Breast epithelium (tissue), 4 donors: Measurements from ENCODE around the gene PTPRN2. TPM values are rescaled to one million over a fixed set of nuclear protein-coding genes. Genes with fewer than 3 reads are reported as not detected.

Experiments
- DNase-seq, 2 donors: peaks; one replicate each; pipeline ENCODE4 v3.0.0-alpha.2; 2019; ENCODE audit warnings: low spot score in 2 of 2
- H3K27ac ChIP-seq, 2 donors: fragments of 200-600 bp; sonication (generic) in 1 of 2; one replicate each; pipeline ENCODE4 v1.5.1; 2016 to 2019; ENCODE audit warnings: mild to moderate bottlenecking in 1 of 2
- H3K27me3 ChIP-seq, 2 donors: fragments of 200-600 bp; sonication (generic) in 1 of 2; one replicate each; pipeline versions ENCODE4 v1.5.1 to v1.6.0; 2017 to 2019; ENCODE audit warnings: control low read depth in 1 of 2, mild to moderate bottlenecking in 1 of 2
- H3K36me3 ChIP-seq: fragments of 200-600 bp; one replicate; pipeline ENCODE4 v1.5.1; 2019
- H3K4me1 ChIP-seq, 2 donors: fragments of 200-600 bp; sonication (generic); one replicate each; pipeline ENCODE4 v1.5.1; 2016 to 2019; ENCODE audit warnings: control low read depth in 1 of 2
- H3K4me3 ChIP-seq, 3 donors: fragments of 200-600 bp; sonication (generic); 1 replicate in 2 of 3; 2 replicates in 1 of 3; pipeline ENCODE4 v1.5.1; 2016 to 2019; ENCODE audit warnings: mild to moderate bottlenecking in 3 of 3, moderate library complexity in 2 of 3
- H3K9me3 ChIP-seq, 2 donors: fragments of 200-600 bp; sonication (generic) in 1 of 2; one replicate each; pipeline ENCODE4 v1.5.1; 2016 to 2019; ENCODE audit warnings: control low read depth in 1 of 2
- POLR2A ChIP-seq: fragments of 450-650 bp; IDR thresholded peaks from one replicate; pipeline ENCODE4 v1.6.1; 2016; ENCODE audit warnings: antibody characterized with exemption, mild to moderate bottlenecking, moderate library complexity
- POLR2AphosphoS5 ChIP-seq, 3 donors: sonication (generic); formaldehyde crosslinking; IDR thresholded peaks; one replicate each; pipeline ENCODE4 v1.6.1; 2017; ENCODE audit warnings: antibody characterized with exemption in 3 of 3
- intact Hi-C: fragments of 100-400 bp; cut with DNase I; formaldehyde crosslinking; loops from one replicate; pipeline ENCODE4 v1.15.1; 2023; ENCODE audit warnings: low total_unique reads
- total RNA-seq, 3 donors: library from RNA; depleted of rRNA; stranded (reverse); fragments of >200 nt; gene quantifications; one replicate each; pipeline ENCODE4 v1.1.0, GENCODE V29; 2016
- TF ChIP-seq, protein P1 (sequence below), 3 donors: fragments of 450-650 bp; IDR thresholded peaks; one replicate each; pipeline ENCODE4 v1.5.1; 2016 to 2017; ENCODE audit warnings: antibody characterized with exemption in 3 of 3, mild to moderate bottlenecking in 3 of 3, moderate library complexity in 3 of 3

The PTPRN2 gene
- total RNA-seq, 3 donors from 2014 or later = 1.6 to 2.2 (median 2.2) TPM

GRCh38 chr7:158405324-158405723, 182.3 kb downstream of the PTPRN2 start:
- Histone ChIP-seq H3K4me3 (no peak overlapping the region), H3K4me1 (no peaks in the 10 kb centered on the region), H3K27me3 (peaks cover 0 to 16% of the 10 kb centered on the region in 2 donors), H3K27ac (no peak overlapping the region), H3K36me3 (no peaks in the 10 kb centered on the region), H3K9me3 (no peaks in the 10 kb centered on the region)
- intact Hi-C loops = no loop called here
- TF ChIP-seq POLR2A (no peak), POLR2AphosphoS5 (IDR thresholded peaks at IDR 0.05) (no peak)
- TF ChIP-seq, protein P1, sequence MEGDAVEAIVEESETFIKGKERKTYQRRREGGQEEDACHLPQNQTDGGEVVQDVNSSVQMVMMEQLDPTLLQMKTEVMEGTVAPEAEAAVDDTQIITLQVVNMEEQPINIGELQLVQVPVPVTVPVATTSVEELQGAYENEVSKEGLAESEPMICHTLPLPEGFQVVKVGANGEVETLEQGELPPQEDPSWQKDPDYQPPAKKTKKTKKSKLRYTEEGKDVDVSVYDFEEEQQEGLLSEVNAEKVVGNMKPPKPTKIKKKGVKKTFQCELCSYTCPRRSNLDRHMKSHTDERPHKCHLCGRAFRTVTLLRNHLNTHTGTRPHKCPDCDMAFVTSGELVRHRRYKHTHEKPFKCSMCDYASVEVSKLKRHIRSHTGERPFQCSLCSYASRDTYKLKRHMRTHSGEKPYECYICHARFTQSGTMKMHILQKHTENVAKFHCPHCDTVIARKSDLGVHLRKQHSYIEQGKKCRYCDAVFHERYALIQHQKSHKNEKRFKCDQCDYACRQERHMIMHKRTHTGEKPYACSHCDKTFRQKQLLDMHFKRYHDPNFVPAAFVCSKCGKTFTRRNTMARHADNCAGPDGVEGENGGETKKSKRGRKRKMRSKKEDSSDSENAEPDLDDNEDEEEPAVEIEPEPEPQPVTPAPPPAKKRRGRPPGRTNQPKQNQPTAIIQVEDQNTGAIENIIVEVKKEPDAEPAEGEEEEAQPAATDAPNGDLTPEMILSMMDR (IDR thresholded peaks at IDR 0.05) = no peak
- DNase-seq = no peak

DNA sequence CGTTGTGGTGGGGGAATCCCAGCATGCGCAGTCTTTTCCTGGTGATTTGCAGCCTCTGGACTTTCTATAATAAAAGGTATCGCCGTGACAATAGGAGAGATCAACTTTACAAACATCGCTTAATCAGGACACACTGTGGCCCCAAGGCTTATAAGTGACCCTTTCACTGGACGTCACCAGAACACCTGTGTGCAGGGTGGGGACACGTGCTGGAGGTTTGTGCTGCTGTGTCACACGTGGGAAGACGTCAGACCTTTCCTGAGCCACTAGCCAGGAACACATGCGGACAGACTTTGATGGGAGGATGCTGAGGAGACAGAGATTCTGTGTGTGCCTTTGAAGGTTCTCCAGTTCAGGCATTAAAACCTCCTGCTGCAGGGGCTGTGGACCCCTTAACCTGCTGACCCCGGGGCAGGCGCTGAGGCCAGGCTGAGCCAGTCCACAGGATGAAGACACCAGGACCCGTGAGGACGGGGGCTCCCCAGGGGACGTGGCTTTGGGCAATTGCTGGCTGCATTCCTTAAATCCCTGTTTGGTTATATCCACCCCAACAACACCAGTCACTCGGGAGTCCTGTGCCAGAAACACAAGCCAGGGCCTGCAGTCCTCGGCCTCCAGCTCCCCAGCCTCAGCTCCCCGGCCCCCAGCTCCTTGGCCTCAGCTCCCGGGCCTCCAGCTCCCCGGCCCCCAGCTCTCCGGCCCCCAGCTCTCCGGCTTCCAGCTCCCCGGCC, 183.4 kb downstream of the PTPRN2 start:
- TF ChIP-seq POLR2A (no peak), POLR2AphosphoS5 (IDR thresholded peaks at IDR 0.05) (no peak)
- TF ChIP-seq, protein P1 (IDR thresholded peaks at IDR 0.05) = no peak
- intact Hi-C loops = no loop called here

DNA sequence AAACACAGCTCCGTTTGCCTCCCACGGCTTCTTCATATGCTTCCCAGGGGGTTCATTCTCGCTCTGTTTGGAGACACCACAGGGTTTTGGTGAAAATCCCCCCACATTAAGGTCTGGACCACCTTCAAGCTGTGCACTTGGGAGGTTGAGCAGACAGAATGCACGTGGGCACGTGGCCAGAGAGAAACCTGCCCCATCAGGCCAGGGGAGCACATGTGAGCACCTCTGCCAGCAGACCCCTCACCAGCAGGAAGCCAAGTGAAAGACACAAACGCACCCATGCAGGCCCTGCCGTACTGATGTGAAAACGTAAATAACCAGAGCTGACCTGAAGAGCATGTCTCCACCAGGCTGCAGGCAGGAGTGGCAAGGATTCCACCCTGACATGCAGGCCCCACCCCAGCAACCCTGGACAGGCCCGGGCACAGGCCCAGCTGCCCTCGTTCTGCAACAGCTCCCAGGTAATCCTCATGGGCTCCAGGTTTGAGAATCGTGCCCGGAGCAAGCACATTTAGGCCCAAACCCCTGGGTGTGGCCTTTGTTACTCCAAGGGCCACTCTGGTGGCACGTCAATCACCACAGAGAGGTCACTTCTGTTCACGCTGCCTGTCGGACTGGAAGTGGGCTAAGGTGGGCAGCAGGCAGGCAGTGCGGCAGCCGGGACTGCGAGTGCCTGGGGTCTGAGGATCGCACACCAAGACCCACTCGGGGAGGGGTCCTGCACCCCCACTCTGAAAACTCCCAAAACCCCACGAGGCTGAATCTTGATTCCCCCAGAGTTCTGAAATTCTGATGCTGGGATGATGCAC, 184.4 kb downstream of the PTPRN2 start:
- no peak for DNase-seq
- peaks cover 0 to 16% of the 10 kb centered on the region in 2 donors for H3K27me3 ChIP-seq
- no peak for TF ChIP-seq POLR2A
- no peak for TF ChIP-seq POLR2AphosphoS5 (IDR thresholded peaks at IDR 0.05)
- TF ChIP-seq, protein P1 (IDR thresholded peaks at IDR 0.05) = no peak
- intact Hi-C loops = no loop called here
- H3K27ac ChIP-seq = no peak overlapping the region
- H3K4me1 ChIP-seq = no peaks in the 10 kb centered on the region
- peaks cover 0 to 11% of the 10 kb centered on the region in 2 donors for H3K9me3 ChIP-seq
- no peaks in the 10 kb centered on the region for H3K36me3 ChIP-seq
- H3K4me3 ChIP-seq = no peak overlapping the region

More for the DNA sequence above, 183.4 kb downstream of the PTPRN2 start:
- H3K9me3 ChIP-seq = peaks cover 0 to 5% of the 10 kb centered on the region in 2 donors
- H3K27me3 ChIP-seq = peaks cover 0 to 16% of the 10 kb centered on the region in 2 donors
- H3K36me3 ChIP-seq = no peaks in the 10 kb centered on the region
- no peak overlapping the region for H3K4me3 ChIP-seq
- DNase-seq = no peak
- no peak overlapping the region for H3K27ac ChIP-seq
- H3K4me1 ChIP-seq = no peaks in the 10 kb centered on the region

DNA sequence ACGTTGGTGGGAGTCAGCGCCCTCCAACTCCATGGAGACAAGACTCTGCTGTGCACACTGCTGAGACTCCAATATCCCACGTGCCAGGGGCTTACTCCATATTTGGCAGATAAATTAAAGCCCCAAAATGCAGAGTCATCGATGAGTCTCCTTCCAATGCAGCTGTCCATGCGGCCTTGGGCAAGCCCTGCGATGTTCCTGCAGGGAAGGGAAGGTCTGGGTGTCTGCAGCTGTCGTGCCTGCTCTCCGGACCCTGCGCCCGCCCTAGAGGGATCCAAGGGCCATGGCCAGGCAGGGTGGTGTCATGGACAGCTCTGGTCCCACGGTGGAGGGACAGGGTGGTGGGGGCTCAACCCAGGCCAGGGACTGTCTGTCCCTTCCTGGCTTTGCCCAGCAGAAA, 185.2 kb downstream of the PTPRN2 start:
- Histone ChIP-seq H3K4me3 (no peak overlapping the region), H3K36me3 (no peaks in the 10 kb centered on the region), H3K27me3 (peaks cover 0 to 16% of the 10 kb centered on the region in 2 donors), H3K4me1 (no peaks in the 10 kb centered on the region), H3K27ac (no peak overlapping the region), H3K9me3 (peaks cover 0 to 11% of the 10 kb centered on the region in 2 donors)
- no peak for DNase-seq
- TF ChIP-seq POLR2AphosphoS5 (IDR thresholded peaks at IDR 0.05) = no peak
- no peak for TF ChIP-seq POLR2A
- TF ChIP-seq, protein P1 (IDR thresholded peaks at IDR 0.05) = no peak
- intact Hi-C loops = no loop called here

GRCh38 chr7:158401826-158402225, 185.8 kb downstream of the PTPRN2 start:
- no peak overlapping the region for H3K4me3 ChIP-seq
- no peak for DNase-seq
- no peak overlapping the region for H3K27ac ChIP-seq
- peaks cover 0 to 11% of the 10 kb centered on the region in 2 donors for H3K9me3 ChIP-seq
- H3K36me3 ChIP-seq = no peaks in the 10 kb centered on the region
- H3K27me3 ChIP-seq = peaks cover 0 to 16% of the 10 kb centered on the region in 2 donors
- H3K4me1 ChIP-seq = no peaks in the 10 kb centered on the region
- TF ChIP-seq, protein P1 (IDR thresholded peaks at IDR 0.05) = no peak
- no peak for TF ChIP-seq POLR2A
- no peak for TF ChIP-seq POLR2AphosphoS5 (IDR thresholded peaks at IDR 0.05)
- intact Hi-C loops = no loop called here
